Adrenal gland (tissue), 5 donors: ENCODE results near the gene TDRD7.
A peak's percentile ranks its signal among the peaks of the same experiment; 100 is the strongest.

Experiments
- POLR2A ChIP-seq, 2 donors: fragments of 450-650 bp; IDR thresholded peaks; one replicate each; pipeline ENCODE4 v1.6.1; 2017; ENCODE audit warnings: antibody characterized with exemption in 2 of 2, mild to moderate bottlenecking in 2 of 2, moderate library complexity in 1 of 2
- TF ChIP-seq, protein P1 (sequence below), 6 experiments: fragments of 450-650 bp in 4 of 6; fragments of 200-600 bp in 2 of 6; sonication (generic) in 1 of 6; IDR thresholded peaks; 1 replicate in 5 of 6; 2 replicates in 1 of 6; pipeline versions ENCODE4 v1.5.1 to v1.8.0; 2016 to 2021; ENCODE audit warnings: antibody characterized with exemption in 6 of 6, mild to moderate bottlenecking in 2 of 6, moderate library complexity in 1 of 6
- donor health status: DM: no; HTN: no; CAD: no.

DNA sequence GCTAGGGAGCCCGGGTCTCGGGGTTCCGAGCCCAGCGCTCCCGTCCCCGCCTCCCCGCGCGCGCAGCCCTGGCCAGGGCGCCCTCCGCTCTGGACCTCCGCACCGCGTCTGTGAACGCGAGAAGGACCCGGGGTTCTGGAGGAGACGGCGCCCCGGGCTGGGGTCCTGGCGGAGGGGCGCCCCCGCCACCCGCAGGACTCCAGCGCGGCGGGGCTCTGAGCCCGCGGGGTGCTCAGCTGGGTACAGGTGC is 90.0 kb downstream of the TDRD7 start:
- TF ChIP-seq, protein P1, sequence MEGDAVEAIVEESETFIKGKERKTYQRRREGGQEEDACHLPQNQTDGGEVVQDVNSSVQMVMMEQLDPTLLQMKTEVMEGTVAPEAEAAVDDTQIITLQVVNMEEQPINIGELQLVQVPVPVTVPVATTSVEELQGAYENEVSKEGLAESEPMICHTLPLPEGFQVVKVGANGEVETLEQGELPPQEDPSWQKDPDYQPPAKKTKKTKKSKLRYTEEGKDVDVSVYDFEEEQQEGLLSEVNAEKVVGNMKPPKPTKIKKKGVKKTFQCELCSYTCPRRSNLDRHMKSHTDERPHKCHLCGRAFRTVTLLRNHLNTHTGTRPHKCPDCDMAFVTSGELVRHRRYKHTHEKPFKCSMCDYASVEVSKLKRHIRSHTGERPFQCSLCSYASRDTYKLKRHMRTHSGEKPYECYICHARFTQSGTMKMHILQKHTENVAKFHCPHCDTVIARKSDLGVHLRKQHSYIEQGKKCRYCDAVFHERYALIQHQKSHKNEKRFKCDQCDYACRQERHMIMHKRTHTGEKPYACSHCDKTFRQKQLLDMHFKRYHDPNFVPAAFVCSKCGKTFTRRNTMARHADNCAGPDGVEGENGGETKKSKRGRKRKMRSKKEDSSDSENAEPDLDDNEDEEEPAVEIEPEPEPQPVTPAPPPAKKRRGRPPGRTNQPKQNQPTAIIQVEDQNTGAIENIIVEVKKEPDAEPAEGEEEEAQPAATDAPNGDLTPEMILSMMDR (IDR thresholded peaks at IDR 0.05) = no peak
- peak in 1 of 2 donors; percentile 22 for TF ChIP-seq POLR2A (IDR thresholded peaks at IDR 0.05)
